Measurements from ENCODE around the gene MVP.
"Not testable (repeated sequence)": the region's sequence is repeated elsewhere in the genome, so short reads cannot be mapped to it uniquely, and the experiment has no call there.

Gene MVP

GRCh38 chr16:29854520-29855100 lies 34.3 kb downstream of the MVP start:
- no peak overlapping the region for H3K4me3 ChIP-seq (ENCODE audit: low read length)
- TF ChIP-seq ZNF274 (IDR thresholded peaks at IDR 0.05; ENCODE audit: low read depth, low read length): no peak

- H3K4me3 ChIP-seq (ENCODE audit: low read length): no peak overlapping the region
- TF ChIP-seq ZNF274 (IDR thresholded peaks at IDR 0.05; ENCODE audit: low read depth, low read length): no peak
Observed at GRCh38 chr16:29857133-29857760, 37.0 kb downstream of the MVP start.

- no peak for TF ChIP-seq ZNF274 (IDR thresholded peaks at IDR 0.05; ENCODE audit: low read depth, low read length)
- no peak overlapping the region for H3K4me3 ChIP-seq (ENCODE audit: low read length)
Observed at GRCh38 chr16:29858149-29858849, 38.0 kb downstream of the MVP start.

- H3K4me3 ChIP-seq (ENCODE audit: low read length): no peak overlapping the region
- no peak for TF ChIP-seq ZNF274 (IDR thresholded peaks at IDR 0.05; ENCODE audit: low read depth, low read length)
Observed at GRCh38 chr16:29858974-29859373, 38.7 kb downstream of the MVP start.

- no peak for TF ChIP-seq ZNF274 (IDR thresholded peaks at IDR 0.05; ENCODE audit: low read depth, low read length)
Observed at GRCh38 chr16:29860218-29860617, 40.0 kb downstream of the MVP start.

GRCh38 chr16:29862383-29862883 lies 42.2 kb downstream of the MVP start:
- H3K4me3 ChIP-seq (ENCODE audit: low read length): peak overlapping the region; percentile 73
- no peak for TF ChIP-seq ZNF274 (IDR thresholded peaks at IDR 0.05; ENCODE audit: low read depth, low read length)

More at GRCh38 chr16:29860218-29860617, 40.0 kb downstream of the MVP start:
- H3K4me3 ChIP-seq (ENCODE audit: low read length): no peak overlapping the region

- H3K4me3 ChIP-seq (ENCODE audit: low read length): peak within 1 kb of the TSS; percentile 73
- TF ChIP-seq ZNF274 (IDR thresholded peaks at IDR 0.05; ENCODE audit: low read depth, low read length): no peak
Observed at GRCh38 chr16:29862884-29863668, 42.8 kb downstream of the MVP start, which contains the start of gene CDIPT. TSS of gene CDIPT (minus strand) at chr16:29863226. CDS start at chr16:29862857, 369 bp downstream.

- H3K4me3 ChIP-seq (ENCODE audit: low read length): peak overlapping the region; percentile 8; the same call in 1 of the 2 replicates
- no peak for TF ChIP-seq ZNF274 (IDR thresholded peaks at IDR 0.05; ENCODE audit: low read depth, low read length)
Observed at GRCh38 chr16:29863669-29863984, 43.4 kb downstream of the MVP start.

GRCh38 chr16:29864205-29864604 lies 43.9 kb downstream of the MVP start:
- no peak for TF ChIP-seq ZNF274 (IDR thresholded peaks at IDR 0.05; ENCODE audit: low read depth, low read length)
- H3K4me3 ChIP-seq (ENCODE audit: low read length): no peak overlapping the region

GRCh38 chr16:29868396-29869009 lies 48.2 kb downstream of the MVP start:
- H3K4me3 ChIP-seq (ENCODE audit: low read length): no peak overlapping the region
- TF ChIP-seq ZNF274 (IDR thresholded peaks at IDR 0.05; ENCODE audit: low read depth, low read length): no peak

- H3K4me3 ChIP-seq (ENCODE audit: low read length): not testable (repeated sequence)
Observed at GRCh38 chr16:29869067-29869466, 48.8 kb downstream of the MVP start.

- no peak for TF ChIP-seq ZNF274 (IDR thresholded peaks at IDR 0.05; ENCODE audit: low read depth, low read length)
- H3K4me3 ChIP-seq (ENCODE audit: low read length): no peak overlapping the region
Observed at GRCh38 chr16:29871822-29872546, 51.7 kb downstream of the MVP start.

GRCh38 chr16:29873319-29873718 lies 53.1 kb downstream of the MVP start:
- H3K4me3 ChIP-seq (ENCODE audit: low read length): no peak overlapping the region
- no peak for TF ChIP-seq ZNF274 (IDR thresholded peaks at IDR 0.05; ENCODE audit: low read depth, low read length)
